K562 (cell line): Measurements from ENCODE around the gene RPF1. TPM values are rescaled to one million over a fixed set of nuclear protein-coding genes. Genes with fewer than 3 reads are reported as not detected.

ENCODE experiments used
- BRD9 ChIP-seq: fragments of 450-650 bp; IDR thresholded peaks from 2 replicates; pipeline ENCODE4 v1.6.1; 2018; ENCODE audit warnings: low read depth; ENCODE audit not compliant: partially characterized antibody
- CBFA2T2 ChIP-seq: fragments of 450-650 bp; conservative IDR thresholded peaks from 2 replicates; pipeline ENCODE4 v1.6.1; 2017; ENCODE audit warnings: mild to moderate bottlenecking
- FOXP4 ChIP-seq: sonication (generic); formaldehyde crosslinking; IDR thresholded peaks from 2 replicates; pipeline ENCODE4 v1.8.0; 2022; ENCODE audit warnings: mild to moderate bottlenecking, missing genetic modification reagents, borderline replicate concordance
- HOXB6 ChIP-seq: fragments of 250-450 bp; sonication (Bioruptor Pico); IDR thresholded peaks from 2 replicates; pipeline ENCODE4 v1.5.1; 2022; ENCODE audit warnings: mild to moderate bottlenecking, borderline replicate concordance
- MAFK ChIP-seq: IDR thresholded peaks from 2 replicates; pipeline ENCODE4 v1.6.1; 2011; ENCODE audit warnings: low read length, improper control_type of control experiment
- NCOR1 ChIP-seq: fragments of 450-650 bp; IDR thresholded peaks from 2 replicates; pipeline ENCODE4 v1.6.1; 2016; ENCODE audit warnings: mild to moderate bottlenecking, moderate library complexity
- PATZ1 ChIP-seq: fragments of 250-450 bp; sonication (Bioruptor Pico); IDR thresholded peaks from 2 replicates; pipeline ENCODE4 v1.5.0; 2020; ENCODE audit warnings: mild to moderate bottlenecking, borderline replicate concordance
- SIN3B ChIP-seq: fragments of 450-650 bp; IDR thresholded peaks from 2 replicates; pipeline ENCODE4 v1.6.1; 2017; ENCODE audit warnings: low read depth, mild to moderate bottlenecking, moderate library complexity
- TARDBP ChIP-seq: fragments of 450-650 bp; IDR thresholded peaks from 2 replicates; pipeline ENCODE4 v1.6.1; 2016
- THRB ChIP-seq: fragments of 450-650 bp; formaldehyde crosslinking; conservative IDR thresholded peaks from 2 replicates; pipeline ENCODE4 v1.4.0; 2022; ENCODE audit warnings: mild to moderate bottlenecking, missing genetic modification characterization
- VEZF1 ChIP-seq: fragments of 200-800 bp; sonication (Bioruptor generic); IDR thresholded peaks from 2 replicates; pipeline ENCODE4 v1.6.1; 2017; ENCODE audit warnings: missing genetic modification characterization, missing compliant biosample characterization
- ZBTB11 ChIP-seq, 3 experiments: fragments of 200-800 bp in 1 of 3; fragments of 250-450 bp in 1 of 3; fragments of 450-650 bp in 1 of 3; sonication (Bioruptor Pico) in 1 of 3; sonication (Bioruptor generic) in 1 of 3; formaldehyde crosslinking in 1 of 3; IDR thresholded peaks; 2 replicates each; pipeline versions ENCODE4 v1.6.1 to v1.8.0; 2016 to 2022; ENCODE audit warnings: mild to moderate bottlenecking in 2 of 3, missing genetic modification characterization in 2 of 3, missing compliant biosample characterization in 1 of 3, moderate library complexity in 1 of 3
- ZBTB26 ChIP-seq: fragments of 450-650 bp; formaldehyde crosslinking; IDR thresholded peaks from 2 replicates; pipeline ENCODE4 v1.4.0; 2022; ENCODE audit warnings: missing genetic modification characterization
- ZNF197 ChIP-seq: fragments of 200-800 bp; sonication (Bioruptor generic); IDR thresholded peaks from 2 replicates; pipeline ENCODE4 v1.6.1; 2016; ENCODE audit warnings: low read depth, missing genetic modification characterization, missing compliant biosample characterization
- polyA plus RNA-seq, 8 experiments: library from polyadenylated mRNA; depleted of rRNA in 4 of 8; stranded (reverse) in 5 of 8; unstranded in 3 of 8; fragments of >200 nt; fragmentation: Nextera tagmentation in 2 of 8; fragmentation: Illumina TruSeq in 1 of 8; extraction: Ambion mirVana in 2 of 8; extraction: Trizol in 1 of 8; gene quantifications; 2 replicates each; pipeline versions ENCODE4 v1.2.1 to v1.2.3, GENCODE V29; 2011 to 2014; ENCODE audit warnings: inconsistent platforms in 1 of 8, missing spikeins in 1 of 8
- total RNA-seq, 7 experiments: library from RNA; depleted of rRNA in 6 of 7; stranded (reverse); fragments of >200 nt in 6 of 7; fragmentation: Illumina TruSeq in 2 of 7; extraction: Trizol in 2 of 7; gene quantifications; 2 replicates each; pipeline versions ENCODE4 v1.2.1 to v1.2.3, GENCODE V29; 2011 to 2021; ENCODE audit warnings: low replicate concordance in 1 of 7

The RPF1 gene
- total and polyA plus RNA-seq, 9 of the 15 experiments (the other 6 are each of a cell fraction or from before 2014, with no cell fraction given): 52.4 to 156 (median 90.2) TPM

GRCh38 chr1:84506002-84506728 lies 27.1 kb downstream of the RPF1 start, which contains the start of the genes GNG5 and SPATA1 (continued):
- TF ChIP-seq ZBTB11 (CRISPR knock-in tag; IDR thresholded peaks at IDR 0.05): peak in 1 of 3 experiments; percentile 43; a peak in 1 of 6 replicates
- no peak for TF ChIP-seq ZNF197 (CRISPR knock-in tag)
- peak; percentile 92 for TF ChIP-seq VEZF1
- TF ChIP-seq HOXB6 (CRISPR knock-in tag): no peak
- TF ChIP-seq BRD9: peak; percentile 88
- TF ChIP-seq THRB (CRISPR knock-in tag): peak; percentile 59; the same call in 1 of the 2 replicates
- no peak for TF ChIP-seq TARDBP
- TF ChIP-seq FOXP4 (CRISPR knock-in tag): no peak
- TF ChIP-seq ZBTB26 (CRISPR knock-in tag): no peak
- TF ChIP-seq PATZ1 (CRISPR knock-in tag): no peak
- no peak for TF ChIP-seq MAFK
- 0 out of 2 replicates have a peak, but pooled peaks have one; percentile 23 for TF ChIP-seq CBFA2T2
- TF ChIP-seq SIN3B: no peak
- TF ChIP-seq NCOR1: peak; percentile 71
